Suprapubic skin (tissue), 4 donors: Measurements from ENCODE around the gene TMEM256. TPM values are rescaled to one million over a fixed set of nuclear protein-coding genes. Genes with fewer than 3 reads are reported as not detected.

Experiments used
- DNase-seq, 2 donors: peaks; one replicate each; pipeline ENCODE4 v3.0.0-alpha.2; 2019; ENCODE audit warnings: low spot score in 2 of 2
- H3K27ac ChIP-seq: fragments of 200-600 bp; sonication (generic); one replicate; pipeline ENCODE4 v1.5.1; 2019
- H3K27me3 ChIP-seq: fragments of 200-600 bp; sonication (generic); one replicate; pipeline ENCODE4 v1.5.1; 2019
- H3K36me3 ChIP-seq: fragments of 200-600 bp; sonication (generic); one replicate; pipeline ENCODE4 v1.5.1; 2019
- H3K4me1 ChIP-seq: fragments of 200-600 bp; sonication (generic); one replicate; pipeline ENCODE4 v1.5.1; 2019
- H3K4me3 ChIP-seq: fragments of 200-600 bp; sonication (generic); one replicate; pipeline ENCODE4 v1.5.1; 2019; ENCODE audit warnings: mild to moderate bottlenecking
- H3K9me3 ChIP-seq: fragments of 200-600 bp; sonication (generic); one replicate; pipeline ENCODE4 v1.5.1; 2019
- EP300 ChIP-seq: sonication (generic); formaldehyde crosslinking; IDR thresholded peaks from one replicate; pipeline ENCODE4 v1.6.1; 2017; ENCODE audit warnings: antibody characterized with exemption
- POLR2A ChIP-seq, 2 donors: fragments of 450-650 bp; IDR thresholded peaks; one replicate each; pipeline ENCODE4 v1.6.1; 2017; ENCODE audit warnings: antibody characterized with exemption in 2 of 2, mild to moderate bottlenecking in 2 of 2, moderate library complexity in 2 of 2
- POLR2AphosphoS5 ChIP-seq, 3 donors: sonication (generic); formaldehyde crosslinking; IDR thresholded peaks; one replicate each; pipeline ENCODE4 v1.6.1; 2017; ENCODE audit warnings: antibody characterized with exemption in 3 of 3
- WGBS: methylation state at CpG from one replicate; pipeline ENCODE4 v1.1.5; 2018; 5-methylcytosine and 5-hydroxymethylcytosine counted together
- total RNA-seq, 4 donors: library from RNA; depleted of rRNA; stranded (reverse); fragments of >200 nt; gene quantifications; one replicate each; pipeline ENCODE4 v1.1.0, GENCODE V29; 2016
- TF ChIP-seq, protein P1 (sequence below), 2 donors: fragments of 200-600 bp in 1 of 2; fragments of 450-650 bp in 1 of 2; sonication (generic) in 1 of 2; IDR thresholded peaks; one replicate each; pipeline ENCODE4 v1.5.1; 2016 to 2019; ENCODE audit warnings: antibody characterized with exemption in 2 of 2, mild to moderate bottlenecking in 1 of 2, moderate library complexity in 1 of 2

TMEM256 gene
- total RNA-seq, 4 donors from 2014 or later: 53.5 to 128 (median 89.6) TPM

- Histone ChIP-seq H3K27me3 (peaks cover 14% of the 10 kb centered on the region), H3K36me3 (no peaks in the 10 kb centered on the region), H3K27ac (peak within 1 kb of the TSS; percentile 91), H3K4me3 (peak within 1 kb of the TSS; percentile 68), H3K4me1 (peaks cover 69% of the 10 kb centered on the region), H3K9me3 (no peaks in the 10 kb centered on the region)
- 0% methylated on average over 33 of the region's 50 CpGs for WGBS
- TF ChIP-seq POLR2AphosphoS5 (IDR thresholded peaks at IDR 0.05): no peak
- TF ChIP-seq, protein P1, sequence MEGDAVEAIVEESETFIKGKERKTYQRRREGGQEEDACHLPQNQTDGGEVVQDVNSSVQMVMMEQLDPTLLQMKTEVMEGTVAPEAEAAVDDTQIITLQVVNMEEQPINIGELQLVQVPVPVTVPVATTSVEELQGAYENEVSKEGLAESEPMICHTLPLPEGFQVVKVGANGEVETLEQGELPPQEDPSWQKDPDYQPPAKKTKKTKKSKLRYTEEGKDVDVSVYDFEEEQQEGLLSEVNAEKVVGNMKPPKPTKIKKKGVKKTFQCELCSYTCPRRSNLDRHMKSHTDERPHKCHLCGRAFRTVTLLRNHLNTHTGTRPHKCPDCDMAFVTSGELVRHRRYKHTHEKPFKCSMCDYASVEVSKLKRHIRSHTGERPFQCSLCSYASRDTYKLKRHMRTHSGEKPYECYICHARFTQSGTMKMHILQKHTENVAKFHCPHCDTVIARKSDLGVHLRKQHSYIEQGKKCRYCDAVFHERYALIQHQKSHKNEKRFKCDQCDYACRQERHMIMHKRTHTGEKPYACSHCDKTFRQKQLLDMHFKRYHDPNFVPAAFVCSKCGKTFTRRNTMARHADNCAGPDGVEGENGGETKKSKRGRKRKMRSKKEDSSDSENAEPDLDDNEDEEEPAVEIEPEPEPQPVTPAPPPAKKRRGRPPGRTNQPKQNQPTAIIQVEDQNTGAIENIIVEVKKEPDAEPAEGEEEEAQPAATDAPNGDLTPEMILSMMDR (IDR thresholded peaks at IDR 0.05): no peak
- TF ChIP-seq POLR2A (IDR thresholded peaks at IDR 0.05): no peak
- no peak for TF ChIP-seq EP300
- no peak for DNase-seq
Observed at GRCh38 chr17:7439462-7440112, 35.7 kb upstream of the TMEM256 start, which contains the start of gene FGF11. Gene FGF11, plus strand, starts transcription at chr17:7439512. Its CDS starts 109 bp downstream, at chr17:7439621.

- Histone ChIP-seq H3K9me3 (no peaks in the 10 kb centered on the region), H3K27ac (no peak overlapping the region), H3K4me1 (peaks cover 62% of the 10 kb centered on the region), H3K27me3 (peaks cover 14% of the 10 kb centered on the region), H3K4me3 (peak overlapping the region; percentile 68), H3K36me3 (no peaks in the 10 kb centered on the region)
- DNase-seq: no peak
- 31% methylated on average over 11 of the region's 11 CpGs for WGBS
- TF ChIP-seq, protein P1 (IDR thresholded peaks at IDR 0.05): no peak
- TF ChIP-seq POLR2AphosphoS5 (IDR thresholded peaks at IDR 0.05) (no peak), EP300 (no peak), POLR2A (IDR thresholded peaks at IDR 0.05) (no peak)
Observed at GRCh38 chr17:7438656-7439460, 35.0 kb upstream of the TMEM256 start.

DNA sequence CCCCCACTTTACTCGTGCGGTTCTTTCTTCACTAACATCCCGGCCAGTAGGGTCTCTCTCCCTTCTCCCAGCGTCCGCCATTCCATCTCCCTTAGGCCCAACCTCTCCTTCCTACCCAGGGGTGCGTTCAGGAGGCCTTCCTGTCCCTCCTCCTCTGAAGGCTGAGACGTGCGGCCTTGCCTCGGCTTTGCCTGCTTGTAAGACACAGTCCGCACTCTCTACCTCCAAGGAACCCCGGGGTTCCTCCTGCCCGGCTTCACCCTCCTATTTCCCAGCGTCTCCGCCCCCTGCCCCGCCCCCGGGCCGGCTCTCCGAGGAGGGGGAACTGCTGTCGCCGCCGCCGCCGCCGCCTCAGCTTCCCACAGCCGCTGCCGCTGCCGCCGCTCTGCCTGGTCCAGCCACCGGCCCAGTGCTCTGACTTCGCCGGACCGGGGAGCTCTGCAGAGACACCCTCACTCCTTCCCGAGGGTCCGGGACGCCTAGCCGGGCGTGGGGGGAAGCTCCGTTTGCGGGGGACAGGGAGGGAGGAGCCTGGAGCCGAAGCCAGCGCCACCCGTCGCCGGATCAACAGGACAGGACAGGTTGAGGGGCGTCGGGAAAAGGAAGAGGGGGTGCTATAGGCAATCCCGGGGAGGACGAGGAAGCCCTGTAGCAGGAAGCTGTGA, 34.2 kb upstream of the TMEM256 start:
- Histone ChIP-seq H3K27ac (peak overlapping the region; percentile 91), H3K4me3 (peak overlapping the region; percentile 68), H3K9me3 (no peaks in the 10 kb centered on the region), H3K36me3 (no peaks in the 10 kb centered on the region), H3K27me3 (peaks cover 14% of the 10 kb centered on the region), H3K4me1 (peaks cover 58% of the 10 kb centered on the region)
- TF ChIP-seq POLR2AphosphoS5 (IDR thresholded peaks at IDR 0.05) (no peak), EP300 (no peak), POLR2A (IDR thresholded peaks at IDR 0.05) (no peak)
- TF ChIP-seq, protein P1 (IDR thresholded peaks at IDR 0.05): no peak
- peak in 1 of 2 donors; percentile 82 for DNase-seq
- 6% methylated on average over 23 of the region's 48 CpGs for WGBS

DNA sequence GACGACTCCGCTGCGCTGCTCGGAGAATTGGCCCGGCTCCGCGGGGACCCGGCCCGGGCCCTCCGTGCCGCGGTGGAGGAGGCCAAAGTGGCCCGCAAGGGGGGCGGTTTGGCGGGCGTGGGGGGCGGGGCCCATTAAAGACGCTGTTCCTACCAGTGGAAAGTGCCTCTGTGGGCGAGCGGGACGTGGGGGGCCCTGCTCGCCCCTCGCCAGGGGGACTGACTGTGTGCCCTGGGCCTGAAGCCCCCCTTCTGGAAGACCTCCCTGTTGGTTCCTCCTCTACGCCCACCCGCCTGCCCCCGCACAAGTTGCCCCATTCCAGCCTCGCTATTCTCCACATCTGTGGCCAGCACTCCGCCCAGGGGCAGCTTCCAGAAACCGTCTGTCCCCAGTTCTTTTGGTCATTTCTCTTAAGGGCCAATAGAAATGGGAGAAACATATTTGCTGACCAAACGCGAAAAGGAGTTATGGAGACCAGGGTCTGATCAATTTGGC, 33.5 kb upstream of the TMEM256 start:
- peaks cover 58% of the 10 kb centered on the region for H3K4me1 ChIP-seq
- H3K27ac ChIP-seq: peak overlapping the region; percentile 91
- peaks cover 14% of the 10 kb centered on the region for H3K27me3 ChIP-seq
- DNase-seq: no peak
- H3K36me3 ChIP-seq: no peaks in the 10 kb centered on the region
- TF ChIP-seq EP300 (no peak), POLR2A (IDR thresholded peaks at IDR 0.05) (no peak)
- H3K9me3 ChIP-seq: no peaks in the 10 kb centered on the region
- 46% methylated on average over 13 of the region's 31 CpGs for WGBS
- H3K4me3 ChIP-seq: peak overlapping the region; percentile 68

DNA sequence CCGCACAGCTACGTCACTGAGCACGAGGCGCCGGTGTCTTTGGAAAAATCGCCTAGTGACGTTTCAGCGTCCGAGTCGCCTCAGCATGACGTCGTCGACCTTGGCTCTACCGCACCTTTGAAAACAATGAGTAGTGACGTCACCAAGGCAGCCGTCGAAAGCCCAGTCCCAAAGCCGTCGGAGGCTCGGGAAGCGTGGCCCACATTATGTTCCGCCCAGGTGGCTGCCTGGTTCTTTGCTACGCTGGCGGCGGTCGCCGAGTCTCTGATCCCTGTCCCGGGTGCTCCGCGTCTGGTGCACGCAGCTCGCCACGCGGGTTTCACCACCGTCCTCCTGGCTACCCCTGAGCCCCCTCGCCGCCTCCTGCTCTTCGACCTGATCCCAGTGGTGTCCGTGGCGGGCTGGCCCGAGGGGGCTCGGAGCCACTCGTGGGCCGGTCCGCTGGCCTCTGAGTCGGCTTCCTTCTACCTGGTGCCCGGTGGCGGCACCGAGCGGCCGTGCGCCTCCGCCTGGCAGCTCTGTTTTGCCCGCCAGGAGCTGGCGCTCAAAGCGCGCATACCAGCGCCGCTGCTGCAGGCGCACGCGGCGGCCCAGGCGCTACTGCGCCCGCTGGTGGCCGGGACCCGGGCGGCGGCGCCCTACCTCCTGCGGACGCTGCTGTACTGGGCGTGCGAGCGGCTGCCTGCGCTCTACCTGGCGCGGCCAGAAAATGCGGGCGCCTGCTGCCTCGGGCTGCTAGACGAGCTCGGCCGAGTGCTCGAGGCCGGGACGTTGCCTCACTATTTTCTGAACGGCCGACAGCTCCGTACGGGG, 32.9 kb upstream of the TMEM256 start:
- peak overlapping the region; percentile 91 for H3K27ac ChIP-seq
- 4% methylated on average over 70 of the region's 92 CpGs for WGBS
- H3K27me3 ChIP-seq: peaks cover 14% of the 10 kb centered on the region
- H3K4me1 ChIP-seq: peaks cover 58% of the 10 kb centered on the region
- TF ChIP-seq POLR2A (IDR thresholded peaks at IDR 0.05) (no peak), POLR2AphosphoS5 (IDR thresholded peaks at IDR 0.05) (peak in 2 of 3 donors; percentile 20 to 33), EP300 (no peak)
- TF ChIP-seq, protein P1 (IDR thresholded peaks at IDR 0.05): peak; percentile 62 to 96
- peak overlapping the region; percentile 68 for H3K4me3 ChIP-seq
- no peaks in the 10 kb centered on the region for H3K9me3 ChIP-seq
- peak in 1 of 2 donors; percentile 80 for DNase-seq
- no peaks in the 10 kb centered on the region for H3K36me3 ChIP-seq
